Testis (tissue), 3 donors: ENCODE results near the gene TBC1D22A. TPM values are rescaled to one million over a fixed set of nuclear protein-coding genes. Genes with fewer than 3 reads are reported as not detected.

Experiments used
- DNase-seq: peaks from one replicate; pipeline ENCODE4 v3.0.0-alpha.2; 2019
- H3K27ac ChIP-seq, 2 donors: fragments of 200-600 bp; sonication (generic); one replicate each; pipeline ENCODE4 v1.5.1; 2019
- H3K27me3 ChIP-seq: fragments of 200-600 bp; sonication (generic); one replicate; pipeline ENCODE4 v1.5.1; 2019
- H3K36me3 ChIP-seq: fragments of 200-600 bp; sonication (generic); one replicate; pipeline ENCODE4 v1.5.1; 2017; ENCODE audit warnings: low read depth; ENCODE audit errors: missing control alignments
- H3K4me1 ChIP-seq: fragments of 200-600 bp; sonication (generic); one replicate; pipeline ENCODE4 v1.5.1; 2019
- H3K4me3 ChIP-seq, 2 donors: fragments of 200-600 bp; sonication (generic); one replicate each; pipeline ENCODE4 v1.5.1; 2017 to 2019
- H3K9me3 ChIP-seq: fragments of 200-600 bp; sonication (generic); one replicate; pipeline ENCODE4 v1.5.1; 2017
- POLR2A ChIP-seq: fragments of 450-650 bp; IDR thresholded peaks from one replicate; pipeline ENCODE4 v1.6.1; 2017; ENCODE audit warnings: antibody characterized with exemption, mild to moderate bottlenecking, moderate library complexity
- WGBS, 2 donors: methylation state at CpG; one replicate each; pipeline ENCODE4 v1.1.5; 2018; 5-methylcytosine and 5-hydroxymethylcytosine counted together
- intact Hi-C: fragments of 100-400 bp; cut with DNase I; formaldehyde crosslinking; loops from one replicate; pipeline ENCODE4 v1.15.1; 2023; ENCODE audit warnings: low total_unique reads
- polyA plus RNA-seq: library from polyadenylated mRNA; stranded (reverse); fragments of 350-450 nt; fragmentation: Illumina TruSeq; extraction: RNeasy Lipid Tissue Mini Kit (QIAGEN cat#74804); gene quantifications from one replicate; pipeline ENCODE4 v1.2.3, GENCODE V29; 2014; ENCODE audit warnings: low read depth, low replicate concordance; ENCODE audit not compliant: insufficient read depth
- total RNA-seq, 2 donors: library from RNA; depleted of rRNA; stranded (reverse); fragments of >200 nt; gene quantifications; one replicate each; pipeline ENCODE4 v1.2.3, GENCODE V29; 2016
- TF ChIP-seq, protein P1 (sequence below), 3 experiments: fragments of 450-650 bp in 2 of 3; fragments of 200-600 bp in 1 of 3; sonication (generic) in 1 of 3; IDR thresholded peaks; one replicate each; pipeline ENCODE4 v1.5.1; 2016 to 2019; ENCODE audit warnings: antibody characterized with exemption in 3 of 3, mild to moderate bottlenecking in 2 of 3, moderate library complexity in 1 of 3

The TBC1D22A gene
- total and polyA plus RNA-seq, 3 donors from 2014 or later: 16.6 to 32.8 (median 28.5) TPM

DNA sequence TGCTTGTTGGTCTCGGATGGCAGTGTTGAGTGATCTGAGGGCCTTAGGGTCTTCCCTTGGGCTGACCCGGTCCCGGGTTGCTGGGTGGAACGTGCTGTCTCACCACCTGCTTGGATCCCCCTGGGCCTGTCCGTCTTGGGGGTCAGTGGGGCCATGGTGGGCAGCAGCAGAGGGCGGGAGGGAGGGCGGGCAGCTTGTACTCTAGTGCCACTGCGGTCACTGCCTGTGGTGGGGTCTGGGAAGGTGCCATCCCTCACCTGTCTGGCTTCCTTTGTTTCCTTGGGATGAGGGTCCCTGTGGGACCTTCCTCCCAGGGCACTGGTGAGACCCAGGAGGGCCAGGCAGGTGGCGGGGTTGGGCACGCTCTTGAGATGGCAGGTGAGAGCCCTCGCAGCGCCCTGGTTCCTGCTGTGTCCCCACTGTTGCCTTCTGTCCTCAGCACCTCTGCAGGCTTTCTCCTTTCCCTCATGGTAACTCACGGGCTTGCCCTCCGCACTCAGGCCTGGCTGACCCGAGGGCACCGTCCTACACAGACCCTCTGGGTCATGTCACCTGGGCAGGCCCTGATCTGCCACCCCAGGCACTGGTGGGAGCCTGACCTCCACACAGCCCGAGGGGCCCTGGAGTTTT, 34.2 kb downstream of the TBC1D22A start:
- Histone ChIP-seq H3K36me3 (no peaks in the 10 kb centered on the region), H3K27ac (no peak overlapping the region), H3K4me1 (peaks cover 5% of the 10 kb centered on the region), H3K27me3 (no peaks in the 10 kb centered on the region), H3K9me3 (no peaks in the 10 kb centered on the region), H3K4me3 (no peak overlapping the region)
- TF ChIP-seq, protein P1, sequence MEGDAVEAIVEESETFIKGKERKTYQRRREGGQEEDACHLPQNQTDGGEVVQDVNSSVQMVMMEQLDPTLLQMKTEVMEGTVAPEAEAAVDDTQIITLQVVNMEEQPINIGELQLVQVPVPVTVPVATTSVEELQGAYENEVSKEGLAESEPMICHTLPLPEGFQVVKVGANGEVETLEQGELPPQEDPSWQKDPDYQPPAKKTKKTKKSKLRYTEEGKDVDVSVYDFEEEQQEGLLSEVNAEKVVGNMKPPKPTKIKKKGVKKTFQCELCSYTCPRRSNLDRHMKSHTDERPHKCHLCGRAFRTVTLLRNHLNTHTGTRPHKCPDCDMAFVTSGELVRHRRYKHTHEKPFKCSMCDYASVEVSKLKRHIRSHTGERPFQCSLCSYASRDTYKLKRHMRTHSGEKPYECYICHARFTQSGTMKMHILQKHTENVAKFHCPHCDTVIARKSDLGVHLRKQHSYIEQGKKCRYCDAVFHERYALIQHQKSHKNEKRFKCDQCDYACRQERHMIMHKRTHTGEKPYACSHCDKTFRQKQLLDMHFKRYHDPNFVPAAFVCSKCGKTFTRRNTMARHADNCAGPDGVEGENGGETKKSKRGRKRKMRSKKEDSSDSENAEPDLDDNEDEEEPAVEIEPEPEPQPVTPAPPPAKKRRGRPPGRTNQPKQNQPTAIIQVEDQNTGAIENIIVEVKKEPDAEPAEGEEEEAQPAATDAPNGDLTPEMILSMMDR (IDR thresholded peaks at IDR 0.05): no peak
- no peak for TF ChIP-seq POLR2A
- no peak for DNase-seq
- WGBS, 2 donors: 89 to 95% methylated on average over 6 to 17 of the region's 17 CpGs
- intact Hi-C loops: no loop called here

DNA sequence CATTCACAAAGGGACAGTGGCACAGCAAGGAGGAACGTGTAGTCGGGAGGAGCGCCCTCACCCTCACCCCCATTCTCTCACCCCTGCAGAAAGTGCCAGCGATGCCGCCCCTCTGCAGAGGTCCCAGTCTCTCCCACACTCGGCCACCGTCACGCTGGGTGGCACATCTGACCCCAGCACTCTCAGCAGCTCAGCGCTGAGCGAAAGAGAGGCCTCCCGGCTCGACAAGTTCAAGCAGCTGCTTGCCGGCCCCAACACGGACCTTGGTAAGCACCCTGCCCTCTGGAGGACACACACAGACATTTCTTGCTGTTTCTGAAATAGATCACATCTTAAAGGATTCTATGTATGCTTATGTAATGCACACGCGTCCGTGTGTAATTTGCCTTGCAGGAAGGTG, 34.9 kb downstream of the TBC1D22A start:
- H3K4me1 ChIP-seq: peaks cover 5% of the 10 kb centered on the region
- no peaks in the 10 kb centered on the region for H3K27me3 ChIP-seq
- intact Hi-C loops: no loop called here
- no peaks in the 10 kb centered on the region for H3K9me3 ChIP-seq
- H3K27ac ChIP-seq: no peak overlapping the region
- DNase-seq: no peak
- TF ChIP-seq, protein P1 (IDR thresholded peaks at IDR 0.05): no peak
- TF ChIP-seq POLR2A: no peak
- no peaks in the 10 kb centered on the region for H3K36me3 ChIP-seq
- WGBS, 2 donors: 86 to 89% methylated on average over 17 of the region's 17 CpGs
- H3K4me3 ChIP-seq: no peak overlapping the region

DNA sequence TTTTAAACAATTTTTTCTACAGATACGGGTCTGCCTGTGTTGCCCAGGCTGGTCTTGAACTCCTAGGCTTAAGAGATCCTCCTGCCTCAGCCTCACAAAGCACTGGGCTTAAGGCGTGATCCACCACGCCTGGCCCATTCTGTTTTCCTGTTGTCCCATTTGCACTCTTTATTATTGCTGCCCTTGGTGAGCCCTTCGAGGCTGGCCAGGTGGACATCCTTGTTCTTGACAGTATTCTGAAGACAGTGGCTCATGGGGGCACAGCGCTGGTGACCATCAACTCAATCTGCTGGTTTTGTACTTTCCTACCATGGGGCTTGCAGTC, 35.6 kb downstream of the TBC1D22A start:
- H3K27ac ChIP-seq: no peak overlapping the region
- intact Hi-C loops: no loop called here
- peaks cover 5% of the 10 kb centered on the region for H3K4me1 ChIP-seq
- TF ChIP-seq POLR2A: no peak
- TF ChIP-seq, protein P1 (IDR thresholded peaks at IDR 0.05): no peak
- H3K4me3 ChIP-seq: no peak overlapping the region
- H3K27me3 ChIP-seq: no peaks in the 10 kb centered on the region
- no peak for DNase-seq
- 90 to 94% methylated on average over 4 to 5 of the region's 5 CpGs for WGBS, 2 donors
- no peaks in the 10 kb centered on the region for H3K9me3 ChIP-seq
- no peaks in the 10 kb centered on the region for H3K36me3 ChIP-seq

DNA sequence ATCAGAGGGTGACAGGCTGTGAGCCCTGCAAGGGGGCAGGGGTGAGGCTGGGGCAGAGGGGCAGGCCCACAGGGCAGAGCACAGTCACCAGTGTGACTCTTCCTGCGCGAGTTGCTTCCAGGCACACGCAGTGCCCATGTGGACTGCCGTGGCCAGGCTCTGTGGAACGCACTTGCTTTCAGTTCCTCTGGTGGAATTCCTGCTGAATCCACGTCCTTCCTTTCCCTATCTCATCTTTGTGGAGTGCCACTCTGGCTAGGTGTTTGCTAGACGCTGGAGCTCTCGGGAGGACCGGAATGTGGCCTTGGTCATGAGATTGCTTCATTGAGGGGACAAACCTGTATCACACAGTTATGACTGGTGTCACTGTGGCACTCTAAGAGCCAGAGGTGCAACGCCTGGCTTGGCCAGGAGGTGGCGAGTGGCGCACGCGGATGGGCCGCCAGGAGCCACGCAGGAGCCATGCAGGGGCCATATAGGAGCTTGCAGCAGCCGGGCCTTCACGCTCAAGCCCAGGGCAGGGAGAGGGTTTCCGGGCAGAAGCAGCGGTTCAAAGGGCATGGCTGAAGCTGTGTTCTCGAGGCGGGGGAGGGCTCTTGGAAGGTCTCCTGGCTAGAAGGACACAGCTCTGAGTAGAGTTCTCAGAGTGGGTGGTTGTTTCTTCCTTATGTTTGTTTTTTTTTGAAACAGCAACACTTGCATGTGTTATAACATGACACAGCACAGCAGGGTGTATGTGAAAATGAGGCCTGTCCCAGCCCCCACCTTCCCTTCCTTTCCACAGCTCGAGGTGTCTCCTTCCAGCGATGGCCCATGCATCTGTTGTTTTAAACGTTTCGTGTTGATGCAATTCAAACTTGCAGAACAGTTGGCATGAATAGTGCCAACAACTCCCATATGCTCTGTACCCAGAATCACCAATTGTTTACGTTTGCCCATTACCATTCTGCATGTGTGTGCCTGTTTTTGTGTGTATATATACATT, 36.2 kb downstream of the TBC1D22A start:
- intact Hi-C loops: no loop called here
- H3K27me3 ChIP-seq: no peaks in the 10 kb centered on the region
- peak; percentile 86 for DNase-seq
- no peak for TF ChIP-seq POLR2A
- TF ChIP-seq, protein P1 (IDR thresholded peaks at IDR 0.05): peak; percentile 88 to 94 (median 94)
- no peak overlapping the region for H3K27ac ChIP-seq
- no peaks in the 10 kb centered on the region for H3K36me3 ChIP-seq
- no peak overlapping the region for H3K4me3 ChIP-seq
- no peaks in the 10 kb centered on the region for H3K9me3 ChIP-seq
- H3K4me1 ChIP-seq: peaks cover 5% of the 10 kb centered on the region
- WGBS, 2 donors: 47 to 53% methylated on average over 21 to 27 of the region's 27 CpGs
